Epithelial cell of proximal tubule (primary cell): ENCODE measurements around the gene NFKB1. TPM values are rescaled to one million over a fixed set of nuclear protein-coding genes. Genes with fewer than 3 reads are reported as not detected.
A peak's percentile ranks its signal among the peaks of the same experiment; 100 is the strongest.

Source experiments
- DNase-seq: peaks from one replicate; pipeline ENCODE4 v3.0.0-alpha.2; 2011; ENCODE audit warnings: low read depth
- H3K4me3 ChIP-seq: 2 replicates; pipeline ENCODE4 v1.5.1; 2011; ENCODE audit warnings: low read depth, mild to moderate bottlenecking, low read length
- total RNA-seq: library from RNA; depleted of rRNA; stranded (reverse); fragments of >200 nt; gene quantifications from 2 replicates; pipeline ENCODE4 v1.2.3, GENCODE V29; 2015
- TF ChIP-seq, protein P1 (sequence below): conservative IDR thresholded peaks from 2 replicates; pipeline ENCODE4 v1.5.1; 2012; ENCODE audit warnings: low read depth, mild to moderate bottlenecking, low read length

Gene NFKB1
- total RNA-seq, 1 donor from 2014 or later, result 26.2 TPM

DNA sequence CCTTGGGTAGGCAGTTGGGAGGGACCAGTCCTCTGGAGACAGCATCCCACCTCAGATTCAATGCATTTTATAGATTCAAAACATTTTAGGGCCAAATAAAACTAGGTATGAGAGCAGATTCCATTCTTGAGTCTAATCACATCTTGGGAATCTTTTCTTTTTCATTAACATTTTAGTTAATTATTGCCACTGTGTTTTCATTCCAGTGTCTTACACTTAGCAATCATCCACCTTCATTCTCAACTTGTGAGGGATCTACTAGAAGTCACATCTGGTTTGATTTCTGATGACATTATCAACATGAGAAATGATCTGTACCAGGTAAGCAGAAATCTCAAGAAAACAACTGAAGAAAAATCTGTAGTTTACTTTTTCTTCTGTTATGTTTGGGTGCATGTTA lies 99.5 kb downstream of the NFKB1 start:
- TF ChIP-seq, protein P1, sequence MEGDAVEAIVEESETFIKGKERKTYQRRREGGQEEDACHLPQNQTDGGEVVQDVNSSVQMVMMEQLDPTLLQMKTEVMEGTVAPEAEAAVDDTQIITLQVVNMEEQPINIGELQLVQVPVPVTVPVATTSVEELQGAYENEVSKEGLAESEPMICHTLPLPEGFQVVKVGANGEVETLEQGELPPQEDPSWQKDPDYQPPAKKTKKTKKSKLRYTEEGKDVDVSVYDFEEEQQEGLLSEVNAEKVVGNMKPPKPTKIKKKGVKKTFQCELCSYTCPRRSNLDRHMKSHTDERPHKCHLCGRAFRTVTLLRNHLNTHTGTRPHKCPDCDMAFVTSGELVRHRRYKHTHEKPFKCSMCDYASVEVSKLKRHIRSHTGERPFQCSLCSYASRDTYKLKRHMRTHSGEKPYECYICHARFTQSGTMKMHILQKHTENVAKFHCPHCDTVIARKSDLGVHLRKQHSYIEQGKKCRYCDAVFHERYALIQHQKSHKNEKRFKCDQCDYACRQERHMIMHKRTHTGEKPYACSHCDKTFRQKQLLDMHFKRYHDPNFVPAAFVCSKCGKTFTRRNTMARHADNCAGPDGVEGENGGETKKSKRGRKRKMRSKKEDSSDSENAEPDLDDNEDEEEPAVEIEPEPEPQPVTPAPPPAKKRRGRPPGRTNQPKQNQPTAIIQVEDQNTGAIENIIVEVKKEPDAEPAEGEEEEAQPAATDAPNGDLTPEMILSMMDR, result no peak
- no peak overlapping the region for H3K4me3 ChIP-seq
- peak; percentile 56 for DNase-seq

DNA sequence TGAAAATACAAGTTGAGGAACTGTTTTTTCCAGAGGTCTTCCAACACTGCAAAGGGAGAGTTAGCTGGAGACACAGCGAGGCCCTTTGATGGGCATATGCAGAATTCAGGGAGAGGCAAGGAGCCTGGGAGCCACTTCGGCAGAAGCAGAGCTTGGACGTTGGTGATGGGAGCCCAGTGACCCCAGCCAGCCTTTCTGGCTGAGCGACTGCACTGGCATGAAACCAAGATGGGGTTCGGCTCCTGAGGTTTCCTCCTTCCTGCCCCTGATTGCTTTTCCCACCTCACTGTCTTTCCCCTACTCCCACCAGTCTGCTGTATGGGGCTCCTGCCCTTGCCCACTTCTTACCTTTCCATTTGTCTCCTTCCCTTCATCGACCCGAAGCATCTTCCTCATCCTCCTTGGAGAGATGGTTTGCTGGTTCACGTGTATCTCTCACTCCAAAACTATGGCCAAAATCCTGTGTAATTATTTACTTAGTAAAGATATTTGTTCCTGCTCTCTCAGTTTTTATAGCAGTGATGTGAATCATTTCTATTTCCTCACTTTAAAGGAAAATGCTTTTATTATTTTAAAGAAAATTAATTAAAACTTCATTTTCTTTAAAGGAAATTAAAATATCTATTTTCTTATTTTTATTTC lies 100.5 kb downstream of the NFKB1 start:
- no peak for DNase-seq
- TF ChIP-seq, protein P1, result no peak
- H3K4me3 ChIP-seq, result no peak overlapping the region

DNA sequence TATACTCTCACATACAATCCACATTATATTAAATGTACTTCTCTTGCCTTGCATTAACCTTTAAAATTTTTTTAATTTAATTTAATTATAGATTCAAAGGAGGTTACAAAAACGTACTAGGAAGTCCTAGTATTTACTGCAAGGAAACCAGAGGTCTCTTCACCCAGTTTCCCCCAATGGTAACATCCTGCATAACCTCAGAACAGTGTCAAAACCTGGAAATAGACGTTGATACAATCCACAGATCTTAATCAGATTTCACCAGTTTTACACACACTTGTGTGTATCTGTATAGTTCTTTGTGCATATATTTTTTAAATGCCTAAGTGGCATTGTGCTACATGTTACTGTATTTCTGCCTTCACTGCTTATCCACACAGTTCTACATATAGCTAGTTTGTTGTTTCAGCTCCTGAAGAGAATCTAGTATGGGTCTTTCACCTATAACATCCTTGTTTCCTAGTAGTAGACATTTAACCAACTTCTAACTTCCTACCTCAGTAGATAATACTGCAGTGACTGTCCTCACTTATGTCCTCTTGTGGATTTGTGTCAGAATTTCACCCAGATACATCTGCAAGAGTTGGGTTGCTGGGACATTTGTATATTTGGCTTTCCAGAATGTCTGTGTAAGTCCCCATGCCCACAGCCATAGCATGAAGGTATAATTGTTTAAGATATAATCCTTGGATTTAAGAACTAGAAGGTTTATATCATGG lies 103.2 kb downstream of the NFKB1 start:
- TF ChIP-seq, protein P1, result peak; percentile 6
- DNase-seq, result no peak
- H3K4me3 ChIP-seq, result no peak overlapping the region

DNA sequence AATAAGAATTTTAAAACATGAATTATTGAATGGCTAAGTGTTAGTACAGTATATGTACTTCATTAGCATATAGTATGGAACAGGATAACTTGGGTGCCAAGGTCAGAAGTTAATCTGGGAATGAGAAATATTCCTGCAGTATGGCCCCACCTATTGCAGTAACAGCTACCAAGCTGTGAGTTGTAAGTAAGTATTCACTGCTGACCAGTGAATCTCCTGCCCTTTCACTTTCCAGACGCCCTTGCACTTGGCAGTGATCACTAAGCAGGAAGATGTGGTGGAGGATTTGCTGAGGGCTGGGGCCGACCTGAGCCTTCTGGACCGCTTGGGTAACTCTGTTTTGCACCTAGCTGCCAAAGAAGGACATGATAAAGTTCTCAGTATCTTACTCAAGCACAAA lies 105.1 kb downstream of the NFKB1 start:
- H3K4me3 ChIP-seq, result no peak overlapping the region
- TF ChIP-seq, protein P1, result no peak
- no peak for DNase-seq

DNA sequence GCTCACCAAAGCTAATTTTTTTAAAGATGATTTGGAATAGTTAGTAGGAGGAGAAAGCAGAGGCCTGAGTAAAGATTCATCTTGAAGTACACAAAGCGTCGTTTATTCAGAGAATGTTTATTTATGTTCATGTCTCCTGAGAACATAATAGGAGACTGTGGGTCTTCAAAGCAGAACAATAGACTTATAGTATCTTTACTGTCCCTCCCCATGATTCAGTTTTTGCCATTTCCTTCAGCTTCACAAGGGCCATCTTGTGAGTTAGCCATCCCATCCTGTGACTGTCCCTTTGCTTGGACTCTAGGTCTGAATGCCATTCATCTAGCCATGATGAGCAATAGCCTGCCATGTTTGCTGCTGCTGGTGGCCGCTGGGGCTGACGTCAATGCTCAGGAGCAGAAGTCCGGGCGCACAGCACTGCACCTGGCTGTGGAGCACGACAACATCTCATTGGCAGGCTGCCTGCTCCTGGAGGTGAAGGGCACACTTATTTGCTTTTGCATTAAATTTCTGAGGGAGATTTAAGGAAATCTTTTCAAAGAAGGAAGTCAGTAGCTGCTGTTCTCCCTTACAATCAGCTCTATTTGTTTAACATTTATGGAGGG lies 105.8 kb downstream of the NFKB1 start:
- no peak overlapping the region for H3K4me3 ChIP-seq
- TF ChIP-seq, protein P1, result no peak
- no peak for DNase-seq

DNA sequence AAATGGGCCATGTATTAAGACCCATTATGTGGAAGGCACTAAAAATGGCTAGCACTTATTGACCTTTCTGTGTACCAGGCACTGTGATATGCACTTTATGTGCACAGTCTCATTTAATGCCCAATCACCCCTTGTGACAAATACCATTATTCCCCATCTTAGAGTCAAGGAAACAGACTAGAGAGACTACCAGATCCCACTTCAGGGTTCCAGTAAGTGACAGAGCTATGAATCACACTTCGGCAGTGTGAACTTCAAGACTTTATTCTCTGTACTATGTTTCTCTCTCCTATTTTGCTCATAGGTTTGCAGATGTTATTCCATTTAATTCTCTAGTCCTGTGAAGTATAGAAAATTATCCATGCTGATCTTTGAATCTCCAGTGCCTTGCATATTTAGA lies 107.0 kb downstream of the NFKB1 start:
- TF ChIP-seq, protein P1, result no peak
- no peak for DNase-seq
- H3K4me3 ChIP-seq, result no peak overlapping the region
